Esophagus squamous epithelium (tissue), 4 donors: ENCODE data around the gene ARHGAP35.

Experiments used
- CTCF ChIP-seq, 6 experiments: fragments of 450-650 bp in 4 of 6; fragments of 200-600 bp in 2 of 6; sonication (generic) in 2 of 6; IDR thresholded peaks; one replicate each; pipeline ENCODE4 v1.5.1; 2016 to 2019; ENCODE audit warnings: antibody characterized with exemption in 6 of 6, mild to moderate bottlenecking in 4 of 6, moderate library complexity in 4 of 6
- POLR2A ChIP-seq, 4 donors: fragments of 450-650 bp; IDR thresholded peaks; one replicate each; pipeline ENCODE4 v1.6.1; 2017; ENCODE audit warnings: antibody characterized with exemption in 4 of 4, mild to moderate bottlenecking in 4 of 4, moderate library complexity in 3 of 4

- TF ChIP-seq CTCF (IDR thresholded peaks at IDR 0.05) = no peak
- no peak for TF ChIP-seq POLR2A (IDR thresholded peaks at IDR 0.05)
These were observed 37.7 kb upstream of the ARHGAP35 start for GRCh38 chr19:46823049-46823448.
